IMR-90 (cell line): ENCODE results near the gene MYO1D. TPM values are rescaled to one million over a fixed set of nuclear protein-coding genes. Genes with fewer than 3 reads are reported as not detected.

Experiments used
- ATAC-seq: fragments of 200-7000 bp; cut with Tn5 transposase; 2 replicates; pipeline ENCODE4 v1.9.1; 2020; ENCODE audit warnings: low read depth, mild to moderate bottlenecking, moderate library complexity
- BruUV-seq: library from RNA; stranded (reverse); fragments of 400-500 nt; replicated peaks from 2 replicates; lab custom pipeline; 2021; lab: Mats Ljungman, UMichigan
- CTCF ChIA-PET: fragments of 300-600 bp; formaldehyde crosslinking; extraction: SDS; loops from one replicate; lab custom pipeline; 2021; ENCODE audit warnings: antibody characterized with exemption; lab: Yijun Ruan, JAX
- POLR2A ChIA-PET: fragments of 300-600 bp; sonication (Branson Sonifier 250); formaldehyde crosslinking; loops from one replicate; lab custom pipeline; 2022; ENCODE audit warnings: antibody characterized with exemption; ENCODE audit not compliant: unreplicated experiment; lab: Charles Lee
- DNase-seq: peaks from one replicate; pipeline ENCODE4 v3.0.0; 2013
- H2AFZ ChIP-seq: replicated peaks from 2 replicates; pipeline ENCODE3; 2013; ENCODE audit warnings: low read length, mild to moderate bottlenecking; ENCODE audit not compliant: poor library complexity
- H2AK5ac ChIP-seq: 2 replicates; pipeline ENCODE4 v1.6.1; 2013; ENCODE audit warnings: low read depth, low read length, inconsistent platforms
- H2AK9ac ChIP-seq: replicated peaks from 2 replicates; pipeline ENCODE3; 2013; ENCODE audit warnings: mild to moderate bottlenecking, low read depth, low read length, moderate library complexity; ENCODE audit not compliant: poor library complexity
- H2BK120ac ChIP-seq: 2 replicates; pipeline ENCODE4 v1.6.1; 2013; ENCODE audit warnings: low read depth, low read length, inconsistent platforms
- H2BK15ac ChIP-seq: 3 replicates; pipeline ENCODE4 v1.6.1; 2013; ENCODE audit warnings: low read depth, low read length, inconsistent platforms
- H2BK20ac ChIP-seq: 2 replicates; pipeline ENCODE4 v1.6.1; 2013; ENCODE audit warnings: low read depth, mild to moderate bottlenecking, inconsistent platforms, low read length, moderate library complexity
- H2BK5ac ChIP-seq: 2 replicates; pipeline ENCODE4 v1.6.1; 2013; ENCODE audit warnings: mild to moderate bottlenecking, low read depth, low read length, inconsistent platforms; ENCODE audit not compliant: poor library complexity, severe bottlenecking
- H3K14ac ChIP-seq: replicated peaks from 2 replicates; pipeline ENCODE4 v1.6.1; 2013; ENCODE audit warnings: low read depth, low read length, inconsistent platforms
- H3K18ac ChIP-seq: 2 replicates; pipeline ENCODE4 v1.6.1; 2013; ENCODE audit warnings: low read depth, low read length, control low read depth
- H3K23ac ChIP-seq: 2 replicates; pipeline ENCODE4 v1.6.1; 2013; ENCODE audit warnings: low read depth, low read length, inconsistent platforms
- H3K27ac ChIP-seq: 2 replicates; pipeline ENCODE4 v1.5.1; 2013; ENCODE audit warnings: mild to moderate bottlenecking, control low read depth, low read length; ENCODE audit not compliant: insufficient read depth
- H3K27me3 ChIP-seq: 2 replicates; pipeline ENCODE4 v1.6.1; 2013; ENCODE audit warnings: low read length; ENCODE audit not compliant: control insufficient read depth, insufficient read depth
- H3K36me3 ChIP-seq: 2 replicates; pipeline ENCODE4 v1.6.1; 2013; ENCODE audit warnings: low read length, mixed read lengths; ENCODE audit not compliant: control insufficient read depth, insufficient read depth
- H3K4ac ChIP-seq: 2 replicates; pipeline ENCODE4 v1.6.1; 2013; ENCODE audit warnings: low read depth, low read length, inconsistent platforms
- H3K4me1 ChIP-seq: 2 replicates; pipeline ENCODE4 v1.6.1; 2013; ENCODE audit warnings: low read length, mixed read lengths; ENCODE audit not compliant: control insufficient read depth, insufficient read depth
- H3K4me2 ChIP-seq: 2 replicates; pipeline ENCODE4 v1.6.1; 2013; ENCODE audit warnings: low read depth, mild to moderate bottlenecking, control low read depth, low read length, moderate library complexity
- H3K4me3 ChIP-seq: 2 replicates; pipeline ENCODE4 v1.5.1; 2013; ENCODE audit warnings: low read depth, mild to moderate bottlenecking, control low read depth, low read length, moderate library complexity; ENCODE audit not compliant: insufficient read depth
- H3K56ac ChIP-seq: 2 replicates; pipeline ENCODE4 v1.6.1; 2013; ENCODE audit warnings: low read length, inconsistent platforms; ENCODE audit not compliant: insufficient read depth; ENCODE audit errors: extremely low read depth
- H3K79me1 ChIP-seq, 2 experiments: 2 replicates each; pipeline ENCODE4 v1.6.1; 2013; ENCODE audit warnings: low read length in 2 of 2, inconsistent platforms in 1 of 2, low read depth in 1 of 2
- H3K9ac ChIP-seq: 2 replicates; pipeline ENCODE4 v1.6.1; 2013; ENCODE audit warnings: low read depth, low read length, control low read depth
- H3K9me1 ChIP-seq: 2 replicates; pipeline ENCODE4 v1.6.1; 2013; ENCODE audit warnings: low read length, inconsistent platforms; ENCODE audit not compliant: insufficient read depth
- H3K9me3 ChIP-seq: 2 replicates; pipeline ENCODE4 v1.6.1; 2013; ENCODE audit warnings: low read length; ENCODE audit not compliant: control insufficient read depth, insufficient read depth
- H4K20me1 ChIP-seq: 2 replicates; pipeline ENCODE4 v1.6.1; 2013; ENCODE audit warnings: low read length, inconsistent platforms; ENCODE audit not compliant: insufficient read depth
- H4K5ac ChIP-seq: 2 replicates; pipeline ENCODE4 v1.6.1; 2013; ENCODE audit warnings: mild to moderate bottlenecking, low read depth, low read length, control low read depth
- H4K8ac ChIP-seq, 2 experiments: 2 replicates each; pipeline ENCODE4 v1.6.1; 2013; ENCODE audit warnings: low read depth in 2 of 2, low read length in 2 of 2, control low read depth in 1 of 2, inconsistent platforms in 1 of 2
- H4K91ac ChIP-seq: 2 replicates; pipeline ENCODE4 v1.6.1; 2013; ENCODE audit warnings: low read depth, low read length, inconsistent platforms; ENCODE audit not compliant: insufficient read depth
- CHD1 ChIP-seq: IDR thresholded peaks from 2 replicates; pipeline ENCODE4 v1.6.1; 2012; ENCODE audit warnings: low read depth, low read length, improper control_type of control experiment
- FOS ChIP-seq: fragments of 150-350 bp; IDR thresholded peaks from 2 replicates; pipeline ENCODE4 v1.6.1; 2016; ENCODE audit warnings: low read depth, low read length
- MAZ ChIP-seq: IDR thresholded peaks from 2 replicates; pipeline ENCODE4 v1.6.1; 2012; ENCODE audit warnings: low read depth, mild to moderate bottlenecking, low read length, improper control_type of control experiment, moderate library complexity, borderline replicate concordance
- POLR2A ChIP-seq: IDR thresholded peaks from 2 replicates; pipeline ENCODE4 v1.6.1; 2012; ENCODE audit warnings: mild to moderate bottlenecking, low read depth, low read length
- RAD21 ChIP-seq: IDR thresholded peaks from 2 replicates; pipeline ENCODE4 v1.6.1; 2012; ENCODE audit warnings: low read length, improper control_type of control experiment
- RCOR1 ChIP-seq: IDR thresholded peaks from 2 replicates; pipeline ENCODE4 v1.6.1; 2012; ENCODE audit warnings: mild to moderate bottlenecking, low read length, improper control_type of control experiment; ENCODE audit not compliant: insufficient replicate concordance
- RFX5 ChIP-seq: IDR thresholded peaks from 2 replicates; pipeline ENCODE4 v1.8.0; 2012; ENCODE audit warnings: low read depth, mild to moderate bottlenecking, low read length, moderate library complexity
- SMC3 ChIP-seq: fragments of 150-350 bp; IDR thresholded peaks from 2 replicates; pipeline ENCODE4 v1.6.1; 2016; ENCODE audit warnings: low read depth, mild to moderate bottlenecking, antibody characterized with exemption, low read length, moderate library complexity
- WGBS, 2 experiments: methylation state at CpG; one replicate each; pipeline versions ENCODE4 v1.1.5 to v1.1.7; 2013; ENCODE audit warnings: missing lambda C conversion rate in 2 of 2; ENCODE audit not compliant: insufficient read length in 1 of 2; ENCODE audit errors: extremely low coverage in 2 of 2; 5-methylcytosine and 5-hydroxymethylcytosine counted together
- dilution Hi-C: fragments of 300-500 bp; cut with HindIII; formaldehyde crosslinking; loops from one replicate; pipeline ENCODE4 v1.14.3; 2018; ENCODE audit warnings: low sequenced_read_pairs; ENCODE audit not compliant: unreplicated experiment
- in situ Hi-C: fragments of 300-500 bp; cut with MboI; formaldehyde crosslinking; loops from 3 replicates; pipeline ENCODE4 v1.14.3; 2019; ENCODE audit warnings: low sequenced_read_pairs, inconsistent platforms, mixed read lengths
- intact Hi-C: fragments of 100-400 bp; cut with micrococcal nuclease; formaldehyde crosslinking; loops from 2 replicates; pipeline ENCODE4 v1.10.0; 2022
- polyA plus RNA-seq, 3 experiments: library from polyadenylated mRNA; depleted of rRNA; stranded (reverse); fragments of >200 nt; gene quantifications; 2 replicates each; pipeline ENCODE4 v1.2.3, GENCODE V29; 2012; ENCODE audit warnings: low replicate concordance in 1 of 3
- total RNA-seq: library from RNA; depleted of rRNA; stranded (reverse); fragments of >200 nt; gene quantifications from 2 replicates; pipeline ENCODE4 v1.2.3, GENCODE V29; 2012
- TF ChIP-seq, protein P1 (sequence below): fragments of 150-350 bp; IDR thresholded peaks from 2 replicates; pipeline ENCODE4 v1.6.1; 2016; ENCODE audit warnings: low read depth, mild to moderate bottlenecking, low read length, moderate library complexity, borderline replicate concordance
- TF ChIP-seq, protein P2 (sequence below): conservative IDR thresholded peaks from 2 replicates; pipeline ENCODE4 v1.5.1; 2012; ENCODE audit warnings: mild to moderate bottlenecking, low read depth, low read length, improper control_type of control experiment
- TF ChIP-seq, protein P3 (sequence below): fragments of 150-350 bp; IDR thresholded peaks from 2 replicates; pipeline ENCODE4 v1.6.1; 2017; ENCODE audit warnings: mild to moderate bottlenecking, antibody characterized with exemption, low read length, low read depth

Gene MYO1D
- total and polyA plus RNA-seq, 2 of the 4 experiments (the other 2 are of a cell fraction): 0.63 to 0.90 TPM

DNA sequence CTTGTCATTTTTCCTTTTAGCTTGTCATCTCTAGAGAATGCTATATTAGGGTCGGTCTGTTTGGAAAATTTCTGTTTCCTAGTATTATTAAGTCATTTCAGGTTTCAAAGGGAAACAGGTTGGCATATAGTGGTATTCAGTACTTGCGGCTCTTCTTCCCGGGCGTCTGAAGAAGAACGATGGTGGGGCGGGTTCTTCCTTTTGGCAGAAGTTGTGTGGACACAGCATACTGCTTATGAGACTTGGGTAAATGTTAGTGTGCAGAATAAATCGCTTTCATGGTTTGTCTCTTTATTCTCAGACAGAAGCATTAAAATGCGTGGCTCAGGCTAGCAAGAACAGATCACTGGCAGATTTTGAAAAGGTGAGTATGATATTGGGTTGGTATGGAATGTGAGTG lies 399.7 kb downstream of the MYO1D start:
- no peak overlapping the region for H3K14ac ChIP-seq
- H2AFZ ChIP-seq: no peak overlapping the region
- ChIA-PET POLR2A (no interaction called here), CTCF (no interaction called here)
- H3K9me3 ChIP-seq: no peaks in the 10 kb centered on the region
- H3K9ac ChIP-seq: no peak overlapping the region
- no peaks in the 10 kb centered on the region for H3K4me1 ChIP-seq
- in situ Hi-C loops (loop anchor here (25.0 kb wide), 1 partner anchor 285 kb away; no protein-coding TSS in a partner anchor), intact Hi-C loops (no loop called here), dilution Hi-C loops (no loop called here)
- ATAC-seq: no peak
- H3K4me2 ChIP-seq: no peak overlapping the region
- H3K4me3 ChIP-seq: no peak overlapping the region
- H3K4ac ChIP-seq: no peak overlapping the region
- no peak overlapping the region for H2BK15ac ChIP-seq
- H4K5ac ChIP-seq: no peak overlapping the region
- H3K23ac ChIP-seq: no peak overlapping the region
- no peak overlapping the region for H2BK5ac ChIP-seq
- no peaks in the 10 kb centered on the region for H3K9me1 ChIP-seq
- H2AK9ac ChIP-seq: no peak overlapping the region
- no peak overlapping the region for H3K18ac ChIP-seq
- H3K79me1 ChIP-seq: peaks cover 0 to 4% of the 10 kb centered on the region in 2 experiments; a peak in 1 of 4 replicates
- no peak overlapping the region for H4K91ac ChIP-seq
- H3K27ac ChIP-seq: no peak overlapping the region
- H3K36me3 ChIP-seq: peaks cover 74% of the 10 kb centered on the region
- DNase-seq: no peak
- no peak overlapping the region for H2AK5ac ChIP-seq
- TF ChIP-seq, protein P1, sequence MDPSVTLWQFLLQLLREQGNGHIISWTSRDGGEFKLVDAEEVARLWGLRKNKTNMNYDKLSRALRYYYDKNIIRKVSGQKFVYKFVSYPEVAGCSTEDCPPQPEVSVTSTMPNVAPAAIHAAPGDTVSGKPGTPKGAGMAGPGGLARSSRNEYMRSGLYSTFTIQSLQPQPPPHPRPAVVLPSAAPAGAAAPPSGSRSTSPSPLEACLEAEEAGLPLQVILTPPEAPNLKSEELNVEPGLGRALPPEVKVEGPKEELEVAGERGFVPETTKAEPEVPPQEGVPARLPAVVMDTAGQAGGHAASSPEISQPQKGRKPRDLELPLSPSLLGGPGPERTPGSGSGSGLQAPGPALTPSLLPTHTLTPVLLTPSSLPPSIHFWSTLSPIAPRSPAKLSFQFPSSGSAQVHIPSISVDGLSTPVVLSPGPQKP: no peak
- TF ChIP-seq, protein P2, sequence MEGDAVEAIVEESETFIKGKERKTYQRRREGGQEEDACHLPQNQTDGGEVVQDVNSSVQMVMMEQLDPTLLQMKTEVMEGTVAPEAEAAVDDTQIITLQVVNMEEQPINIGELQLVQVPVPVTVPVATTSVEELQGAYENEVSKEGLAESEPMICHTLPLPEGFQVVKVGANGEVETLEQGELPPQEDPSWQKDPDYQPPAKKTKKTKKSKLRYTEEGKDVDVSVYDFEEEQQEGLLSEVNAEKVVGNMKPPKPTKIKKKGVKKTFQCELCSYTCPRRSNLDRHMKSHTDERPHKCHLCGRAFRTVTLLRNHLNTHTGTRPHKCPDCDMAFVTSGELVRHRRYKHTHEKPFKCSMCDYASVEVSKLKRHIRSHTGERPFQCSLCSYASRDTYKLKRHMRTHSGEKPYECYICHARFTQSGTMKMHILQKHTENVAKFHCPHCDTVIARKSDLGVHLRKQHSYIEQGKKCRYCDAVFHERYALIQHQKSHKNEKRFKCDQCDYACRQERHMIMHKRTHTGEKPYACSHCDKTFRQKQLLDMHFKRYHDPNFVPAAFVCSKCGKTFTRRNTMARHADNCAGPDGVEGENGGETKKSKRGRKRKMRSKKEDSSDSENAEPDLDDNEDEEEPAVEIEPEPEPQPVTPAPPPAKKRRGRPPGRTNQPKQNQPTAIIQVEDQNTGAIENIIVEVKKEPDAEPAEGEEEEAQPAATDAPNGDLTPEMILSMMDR: no peak
- TF ChIP-seq RFX5 (no peak), POLR2A (no peak), FOS (no peak), SMC3 (no peak), CHD1 (no peak), MAZ (no peak), RAD21 (no peak), RCOR1 (no peak)
- TF ChIP-seq, protein P3, sequence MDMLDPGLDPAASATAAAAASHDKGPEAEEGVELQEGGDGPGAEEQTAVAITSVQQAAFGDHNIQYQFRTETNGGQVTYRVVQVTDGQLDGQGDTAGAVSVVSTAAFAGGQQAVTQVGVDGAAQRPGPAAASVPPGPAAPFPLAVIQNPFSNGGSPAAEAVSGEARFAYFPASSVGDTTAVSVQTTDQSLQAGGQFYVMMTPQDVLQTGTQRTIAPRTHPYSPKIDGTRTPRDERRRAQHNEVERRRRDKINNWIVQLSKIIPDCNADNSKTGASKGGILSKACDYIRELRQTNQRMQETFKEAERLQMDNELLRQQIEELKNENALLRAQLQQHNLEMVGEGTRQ: no peak
- no peak overlapping the region for H3K56ac ChIP-seq
- 100% methylated on average over 4 of the region's 8 CpGs; no CpG with 5 or more reads in 1 of the 2 experiments for WGBS, 2 experiments
- H2BK120ac ChIP-seq: no peak overlapping the region
- BruUV-seq: no TSS peak
- no peaks in the 10 kb centered on the region for H3K27me3 ChIP-seq
- no peak overlapping the region for H2BK20ac ChIP-seq
- H4K8ac ChIP-seq: no peak overlapping the region
- H4K20me1 ChIP-seq: no peaks in the 10 kb centered on the region
